ENCODE results near the gene SMIM9. TPM values are rescaled to one million over a fixed set of nuclear protein-coding genes. Genes with fewer than 3 reads are reported as not detected.

The SMIM9 gene
- polyA plus RNA-seq, 1 of the 3 experiments (the other 2 are of a cell fraction), result not detected

GRCh38 chrX:154829926-154830442 lies 4.5 kb downstream of the SMIM9 start:
- no peaks in the 10 kb centered on the region for H4K20me1 ChIP-seq (ENCODE audit: insufficient read depth)
- no peak for DNase-seq
- no peaks in the 10 kb centered on the region for H3K9me2 ChIP-seq
- WGBS (ENCODE audit: low lambda C conversion rate), result 0% methylated on average over 1 of the region's 1 CpG
- H3K4me3 ChIP-seq (ENCODE audit: low read depth in 2 of 2, low read length in 1 of 2), result no peak overlapping the region
- no peaks in the 10 kb centered on the region for H3K79me2 ChIP-seq (ENCODE audit: insufficient read depth)
- POLR2A ChIA-PET, result no interaction called here
- H2AFZ ChIP-seq (ENCODE audit: low read depth), result no peak overlapping the region
- H3K4me2 ChIP-seq, result no peak overlapping the region
- no peak overlapping the region for H3K27ac ChIP-seq (ENCODE audit: low read depth in 2 of 2, low read length in 1 of 2)
- no peak overlapping the region for H3K9ac ChIP-seq
- no peaks in the 10 kb centered on the region for H3F3A ChIP-seq (replicated peaks; ENCODE audit: insufficient read depth)
- no peaks in the 10 kb centered on the region for H3K9me3 ChIP-seq
- CTCF ChIA-PET, result interaction anchor here (0.7 kb wide), 1 partner anchor 11 kb away, joined by 3 read pairs; no protein-coding TSS in a partner anchor
- no peaks in the 10 kb centered on the region for H3K4me1 ChIP-seq (ENCODE audit: control insufficient read depth in 1 of 2, insufficient read depth in 2 of 2, low read depth in 1 of 2, low read length in 1 of 2)
- H3K27me3 ChIP-seq (ENCODE audit: insufficient read depth), result no peaks in the 10 kb centered on the region
- TF ChIP-seq JUND (IDR thresholded peaks at IDR 0.05), result no peak
- no peak for TF ChIP-seq ELF1 (IDR thresholded peaks at IDR 0.05)
- no peak for TF ChIP-seq FOXJ3 (CRISPR knock-in tag; IDR thresholded peaks at IDR 0.05)
- TF ChIP-seq POLR2AphosphoS5 (IDR thresholded peaks at IDR 0.05; ENCODE audit: low read depth, low read length), result no peak
- no peak for TF ChIP-seq SIN3A (IDR thresholded peaks at IDR 0.05; ENCODE audit: borderline replicate concordance, low read depth, low read length)
- no peak for TF ChIP-seq CTCF (IDR thresholded peaks at IDR 0.05)
- no peak for TF ChIP-seq FOSL2 (IDR thresholded peaks at IDR 0.05; ENCODE audit: borderline replicate concordance, low read depth)
- TF ChIP-seq REST (IDR thresholded peaks at IDR 0.05; ENCODE audit: low read depth, low read length), result no peak
- no peak for TF ChIP-seq FOXM1 (IDR thresholded peaks at IDR 0.05; ENCODE audit: low read depth)
- no peak for TF ChIP-seq NRF1 (IDR thresholded peaks at IDR 0.05; ENCODE audit: low read depth, low read length)
- TF ChIP-seq YY1 (IDR thresholded peaks at IDR 0.05; ENCODE audit: low read depth), result no peak
- no peak for TF ChIP-seq EZH2phosphoT487 (IDR thresholded peaks at IDR 0.05; ENCODE audit: borderline replicate concordance, low read depth)
- H3K36me3 ChIP-seq (replicated peaks in 1 of 2; ENCODE audit: control insufficient read depth in 1 of 2, insufficient read depth in 2 of 2, low read length in 1 of 2), result no peaks in the 10 kb centered on the region

- Histone ChIP-seq H3F3A (replicated peaks; ENCODE audit: insufficient read depth) (no peaks in the 10 kb centered on the region), H3K79me2 (ENCODE audit: insufficient read depth) (no peaks in the 10 kb centered on the region), H3K4me1 (ENCODE audit: control insufficient read depth in 1 of 2, insufficient read depth in 2 of 2, low read depth in 1 of 2, low read length in 1 of 2) (no peaks in the 10 kb centered on the region), H2AFZ (ENCODE audit: low read depth) (no peak overlapping the region), H3K27me3 (ENCODE audit: insufficient read depth) (no peaks in the 10 kb centered on the region), H3K9me3 (no peaks in the 10 kb centered on the region), H3K4me2 (no peak overlapping the region), H3K9me2 (no peaks in the 10 kb centered on the region), H3K9ac (no peak overlapping the region), H3K4me3 (ENCODE audit: low read depth in 2 of 2, low read length in 1 of 2) (no peak overlapping the region), H4K20me1 (ENCODE audit: insufficient read depth) (no peaks in the 10 kb centered on the region), H3K36me3 (replicated peaks in 1 of 2; ENCODE audit: control insufficient read depth in 1 of 2, insufficient read depth in 2 of 2, low read length in 1 of 2) (no peaks in the 10 kb centered on the region), H3K27ac (ENCODE audit: low read depth in 2 of 2, low read length in 1 of 2) (no peak overlapping the region)
- POLR2A ChIA-PET, result no interaction called here
- CTCF ChIA-PET, result no interaction called here
- TF ChIP-seq MAX (IDR thresholded peaks at IDR 0.05; ENCODE audit: low read depth) (no peak), RFX5 (IDR thresholded peaks at IDR 0.05; ENCODE audit: low read length) (no peak), TAF1 (IDR thresholded peaks at IDR 0.05; ENCODE audit: borderline replicate concordance, low read depth, low read length) (no peak), CTCF (IDR thresholded peaks at IDR 0.05) (no peak), EP300 (IDR thresholded peaks at IDR 0.05; ENCODE audit: borderline replicate concordance in 1 of 2, low read depth in 1 of 2, low read length in 1 of 2) (no peak), USF2 (IDR thresholded peaks at IDR 0.05; ENCODE audit: borderline replicate concordance, low read depth, low read length) (no peak), POLR2AphosphoS5 (IDR thresholded peaks at IDR 0.05; ENCODE audit: low read depth, low read length) (no peak), TEAD4 (IDR thresholded peaks at IDR 0.05; ENCODE audit: borderline replicate concordance, insufficient read depth) (no peak)
- DNase-seq, result no peak
Measured at GRCh38 chrX:154829134-154829533, 5.3 kb downstream of the SMIM9 start.

All from SK-N-SH (cell line).